Choroid plexus epithelial cell (primary cell): ENCODE measurements around the gene KDM4E.
"Not testable (repeated sequence)": the region's sequence is repeated elsewhere in the genome, so short reads cannot be mapped to it uniquely, and the experiment has no call there.

Experiments
- DNase-seq: peaks from one replicate; pipeline ENCODE4 v3.0.0-alpha.2; 2010; ENCODE audit warnings: low read depth
- H3K4me3 ChIP-seq: 2 replicates; pipeline ENCODE4 v1.5.1; 2011; ENCODE audit warnings: low read depth, mild to moderate bottlenecking, control low read depth, low read length, moderate library complexity
- TF ChIP-seq, protein P1 (sequence below): conservative IDR thresholded peaks from 2 replicates; pipeline ENCODE4 v1.5.1; 2011; ENCODE audit warnings: low read depth, mild to moderate bottlenecking, control low read depth, inconsistent platforms, low read length, moderate library complexity

The KDM4E gene

DNA sequence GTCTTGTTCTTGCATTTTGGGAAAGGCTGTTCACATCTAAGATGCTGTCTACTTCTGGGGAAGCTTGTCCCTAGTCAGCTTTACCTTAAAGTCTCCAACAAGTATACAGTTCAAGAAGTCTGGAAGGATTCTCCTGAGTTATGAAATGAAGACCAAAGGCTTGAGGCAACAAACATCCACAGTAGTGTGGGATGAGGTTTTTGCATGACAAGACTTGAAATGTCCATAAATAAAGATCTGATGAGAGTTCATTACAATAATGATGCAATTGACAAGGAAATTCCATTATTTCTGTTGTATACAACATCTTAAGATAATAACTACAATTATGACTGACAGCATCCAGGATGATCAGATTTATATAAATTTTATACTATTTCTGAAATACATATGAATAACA is 21.3 kb upstream of the KDM4E start:
- TF ChIP-seq, protein P1, sequence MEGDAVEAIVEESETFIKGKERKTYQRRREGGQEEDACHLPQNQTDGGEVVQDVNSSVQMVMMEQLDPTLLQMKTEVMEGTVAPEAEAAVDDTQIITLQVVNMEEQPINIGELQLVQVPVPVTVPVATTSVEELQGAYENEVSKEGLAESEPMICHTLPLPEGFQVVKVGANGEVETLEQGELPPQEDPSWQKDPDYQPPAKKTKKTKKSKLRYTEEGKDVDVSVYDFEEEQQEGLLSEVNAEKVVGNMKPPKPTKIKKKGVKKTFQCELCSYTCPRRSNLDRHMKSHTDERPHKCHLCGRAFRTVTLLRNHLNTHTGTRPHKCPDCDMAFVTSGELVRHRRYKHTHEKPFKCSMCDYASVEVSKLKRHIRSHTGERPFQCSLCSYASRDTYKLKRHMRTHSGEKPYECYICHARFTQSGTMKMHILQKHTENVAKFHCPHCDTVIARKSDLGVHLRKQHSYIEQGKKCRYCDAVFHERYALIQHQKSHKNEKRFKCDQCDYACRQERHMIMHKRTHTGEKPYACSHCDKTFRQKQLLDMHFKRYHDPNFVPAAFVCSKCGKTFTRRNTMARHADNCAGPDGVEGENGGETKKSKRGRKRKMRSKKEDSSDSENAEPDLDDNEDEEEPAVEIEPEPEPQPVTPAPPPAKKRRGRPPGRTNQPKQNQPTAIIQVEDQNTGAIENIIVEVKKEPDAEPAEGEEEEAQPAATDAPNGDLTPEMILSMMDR: no peak
- DNase-seq: no peak
- H3K4me3 ChIP-seq: no peak overlapping the region

DNA sequence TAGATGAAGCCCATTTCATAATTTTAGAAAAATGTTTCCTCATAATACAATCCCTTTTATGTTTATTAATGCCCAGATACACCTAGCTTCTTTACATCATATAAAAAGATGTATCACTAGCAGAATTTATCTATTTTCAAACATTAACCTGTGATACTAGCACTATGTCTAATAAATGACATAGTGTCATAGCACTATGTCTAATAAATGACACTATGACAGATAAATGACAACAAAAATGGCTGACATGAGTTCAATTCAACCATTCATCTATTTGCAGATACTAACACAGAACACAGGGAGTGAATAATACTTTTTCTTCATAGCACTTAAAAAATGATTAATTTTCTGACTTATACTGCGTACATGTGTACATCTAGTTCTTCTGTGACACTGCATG is 19.4 kb upstream of the KDM4E start:
- no peak overlapping the region for H3K4me3 ChIP-seq
- TF ChIP-seq, protein P1: no peak
- DNase-seq: no peak

DNA sequence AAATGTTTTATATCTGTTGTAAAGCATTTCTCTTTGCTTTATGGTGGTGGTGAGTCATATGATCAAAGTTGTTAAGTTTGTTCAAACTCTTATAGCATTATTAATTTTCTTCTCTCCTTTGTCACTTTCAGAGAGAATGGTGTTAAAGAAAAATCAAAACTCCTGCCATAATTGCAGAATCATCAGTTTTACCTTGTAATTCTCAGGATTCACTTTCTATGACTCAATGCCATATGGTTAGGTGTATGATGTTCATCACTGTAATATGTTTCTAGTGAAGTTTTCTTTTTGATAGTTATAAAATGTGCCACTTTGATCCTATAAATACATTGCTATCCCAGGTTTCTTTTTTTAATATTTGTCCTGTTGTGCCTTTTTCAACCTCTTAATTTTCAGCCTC is 13.7 kb upstream of the KDM4E start:
- TF ChIP-seq, protein P1: no peak
- no peak for DNase-seq
- no peak overlapping the region for H3K4me3 ChIP-seq

DNA sequence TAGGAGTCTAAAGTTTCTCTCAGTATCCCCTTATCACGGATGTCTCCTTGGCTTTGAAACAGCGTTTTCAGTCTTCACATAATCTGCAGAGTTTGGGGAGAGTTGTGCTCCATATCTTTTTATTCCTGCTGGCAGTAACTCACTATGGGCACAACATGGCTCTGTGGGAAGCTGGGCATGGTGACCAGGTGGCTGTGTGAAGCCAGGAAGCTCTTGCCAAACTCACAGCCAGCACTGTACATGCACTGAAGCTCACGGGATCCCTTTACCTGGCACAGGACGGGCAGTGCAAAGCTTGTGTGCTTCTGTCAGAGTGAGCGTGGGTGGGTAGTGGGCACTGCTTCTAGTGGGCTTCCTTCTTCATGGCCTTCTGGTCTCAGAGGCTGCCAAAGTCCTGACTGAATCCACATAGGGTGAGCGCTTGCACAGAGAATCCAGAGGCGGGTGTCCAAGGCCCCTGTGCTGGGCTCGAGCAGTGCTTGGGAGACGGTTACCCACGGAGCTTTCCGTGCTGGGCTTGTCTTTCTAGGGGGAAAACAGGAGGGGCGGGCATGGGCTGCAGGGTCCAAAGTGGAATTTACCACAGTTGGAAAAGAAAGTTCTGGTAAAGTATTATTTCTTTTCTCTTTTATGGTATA is 10.8 kb upstream of the KDM4E start:
- no peak for DNase-seq
- no peak overlapping the region for H3K4me3 ChIP-seq
- TF ChIP-seq, protein P1: no peak

DNA sequence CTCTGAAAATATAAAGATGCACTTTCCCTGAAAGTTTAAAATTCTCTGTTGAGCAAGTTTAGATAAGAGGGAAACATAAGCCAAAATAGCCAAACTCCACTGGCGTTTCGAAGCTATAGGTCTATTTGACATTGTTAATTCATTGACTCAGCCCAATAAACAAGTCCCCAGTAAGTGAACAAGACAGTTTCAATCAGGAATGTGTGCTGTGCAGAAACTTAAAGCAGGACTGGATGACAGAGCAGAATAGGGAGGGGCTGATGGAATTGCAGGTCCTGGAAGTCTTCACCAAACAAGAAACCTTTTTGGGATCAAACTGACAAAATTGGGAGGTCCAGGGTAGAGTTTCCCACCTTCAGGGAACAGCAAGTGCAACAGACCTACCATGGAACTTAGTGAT is 8.9 kb upstream of the KDM4E start:
- H3K4me3 ChIP-seq: no peak overlapping the region
- TF ChIP-seq, protein P1: no peak
- DNase-seq: no peak

DNA sequence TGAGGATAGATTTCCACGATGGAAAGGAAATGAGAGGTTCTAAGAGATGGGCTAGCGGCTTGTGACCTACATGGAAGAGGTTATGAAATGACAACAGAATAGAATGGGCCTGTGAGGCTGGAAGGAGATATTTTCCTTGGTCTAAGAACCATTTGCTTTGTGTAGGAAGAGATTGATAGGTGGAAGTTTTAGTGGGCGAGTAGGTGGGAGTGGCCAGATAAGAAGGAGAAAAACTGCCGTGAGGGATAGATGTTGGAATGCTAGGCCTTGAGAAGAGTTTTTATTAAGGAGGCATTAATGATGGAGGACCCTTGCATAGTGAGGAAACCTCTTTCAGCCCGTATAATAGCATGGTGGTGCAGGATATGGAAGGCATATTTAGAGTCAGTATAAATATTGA is 3.6 kb upstream of the KDM4E start:
- DNase-seq, H3K4me3 ChIP-seq: not testable (repeated sequence)

DNA sequence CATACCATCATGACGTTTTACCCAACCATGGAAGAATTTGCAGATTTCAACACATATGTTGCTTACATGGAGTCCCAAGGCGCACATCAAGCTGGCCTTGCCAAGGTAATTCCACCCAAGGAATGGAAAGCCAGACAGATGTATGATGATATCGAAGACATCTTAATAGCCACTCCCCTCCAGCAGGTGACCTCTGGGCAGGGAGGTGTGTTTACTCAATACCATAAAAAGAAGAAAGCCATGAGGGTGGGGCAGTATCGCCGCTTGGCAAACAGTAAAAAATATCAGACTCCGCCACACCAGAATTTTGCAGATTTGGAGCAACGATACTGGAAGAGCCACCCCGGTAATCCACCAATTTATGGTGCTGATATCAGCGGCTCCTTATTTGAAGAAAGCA is 536 bp downstream of the KDM4E start:
- not testable (repeated sequence) for H3K4me3 ChIP-seq, DNase-seq

DNA sequence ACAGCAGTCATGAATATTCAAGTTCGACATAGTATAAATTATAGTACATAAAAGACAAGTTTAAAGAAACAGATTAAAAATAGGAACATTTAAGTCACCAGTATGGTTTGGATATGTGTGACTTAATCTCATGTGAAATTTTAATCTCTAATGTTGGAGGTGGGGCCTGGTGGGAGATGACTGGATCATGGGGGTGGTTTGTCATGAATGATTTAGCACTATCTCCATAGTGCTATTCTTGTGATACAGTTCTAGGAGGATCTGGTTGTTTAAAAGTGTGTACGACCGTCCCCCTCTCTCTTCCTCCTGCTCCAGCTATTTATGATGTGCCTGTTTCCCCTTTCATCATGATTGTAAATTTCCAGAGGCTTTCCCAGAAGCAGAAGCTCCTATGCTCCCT is 3.3 kb downstream of the KDM4E start:
- TF ChIP-seq, protein P1: no peak
- DNase-seq: no peak
- no peak overlapping the region for H3K4me3 ChIP-seq
